B cell (primary cell): Measurements from ENCODE around the gene CD28.

Experiments used
- CTCF ChIP-seq: fragments of 200-600 bp; IDR thresholded peaks from one replicate; pipeline ENCODE4 v1.8.0; 2022; ENCODE audit warnings: antibody characterized with exemption, mild to moderate bottlenecking
- EZH2 ChIP-seq: IDR thresholded peaks from 2 replicates; pipeline ENCODE4 v1.6.1; 2012; ENCODE audit warnings: borderline replicate concordance, low read depth, mild to moderate bottlenecking, moderate library complexity, low read length; ENCODE audit not compliant: insufficient read depth, poor library complexity, severe bottlenecking

DNA sequence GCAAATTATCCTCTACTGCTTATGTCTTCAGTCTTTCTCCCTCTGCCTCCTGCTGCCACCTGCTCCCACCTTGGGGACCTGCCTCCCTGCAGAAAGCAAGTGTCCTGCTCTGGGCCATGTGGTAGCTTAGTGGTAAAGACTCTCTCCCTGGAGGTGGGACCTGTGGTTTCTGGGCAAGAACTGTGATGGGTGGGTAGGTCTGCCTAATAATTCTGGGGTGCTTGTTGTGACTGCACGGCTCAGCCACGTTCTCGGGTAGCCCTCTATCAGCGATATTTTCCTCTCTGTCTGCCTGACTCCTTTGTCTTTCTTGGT is 16.4 kb upstream of the CD28 start:
- TF ChIP-seq CTCF: no peak
- no peak for TF ChIP-seq EZH2
